NCI-H1417 treated with DMSO at 0.1 percent for 48 hours (cell line): Measurements from ENCODE around the gene KLHL26.

ENCODE experiments used
- DNase-seq: peaks from one replicate; lab custom pipeline; 2025; lab: John Stamatoyannopoulos, UW

Gene KLHL26

DNA sequence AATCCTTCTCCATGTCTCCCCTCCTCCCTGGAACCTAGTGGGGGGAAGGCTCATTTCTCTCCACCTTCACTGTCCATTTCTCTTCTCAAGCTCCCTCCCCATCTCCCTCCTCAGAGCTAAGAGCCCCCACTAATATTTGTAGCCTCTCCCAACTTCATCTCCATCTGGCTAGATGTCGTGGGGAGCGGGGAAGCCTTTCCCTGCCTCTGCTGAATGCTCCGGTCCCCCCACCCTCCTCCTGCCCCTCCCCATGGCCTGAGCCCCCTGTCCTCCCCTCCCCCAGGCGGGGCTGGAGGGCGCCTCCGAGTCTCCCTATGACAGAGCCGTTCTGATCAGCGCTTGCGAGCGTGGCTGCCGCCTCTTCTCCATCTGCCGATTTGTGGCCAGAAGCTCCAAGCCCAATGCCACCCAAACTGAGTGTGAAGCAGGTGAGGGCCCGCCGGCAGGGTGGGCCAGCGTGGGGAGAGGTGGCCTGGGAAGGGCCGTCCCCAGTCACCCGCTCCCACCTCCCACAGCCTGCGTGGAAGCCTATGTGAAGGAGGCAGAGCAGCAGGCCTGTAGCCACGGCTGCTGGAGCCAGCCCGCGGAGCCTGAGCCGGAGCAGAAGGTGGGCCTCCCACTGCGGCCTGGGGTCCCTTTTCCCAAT, 23.1 kb upstream of the KLHL26 start:
- no peak for DNase-seq

DNA sequence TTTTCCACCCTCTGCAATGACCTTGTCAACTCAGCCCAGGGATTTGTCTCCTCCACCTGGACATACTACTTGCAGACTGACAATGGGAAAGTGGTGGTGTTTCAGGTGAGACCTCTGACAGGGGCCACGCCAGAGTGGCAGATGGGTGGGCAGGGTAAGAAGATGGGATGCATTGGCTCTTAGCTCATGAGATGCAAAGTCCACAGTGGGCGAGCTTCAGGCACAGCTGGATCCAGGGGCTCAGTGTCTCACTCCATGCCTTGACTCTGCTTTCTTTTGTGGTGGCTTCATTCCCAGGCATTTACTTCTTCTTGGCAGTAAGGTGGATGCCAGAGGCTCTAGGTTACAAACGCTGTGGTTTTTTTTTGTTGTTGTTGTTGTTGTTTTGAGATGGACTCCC, 20.8 kb upstream of the KLHL26 start:
- no peak for DNase-seq

DNA sequence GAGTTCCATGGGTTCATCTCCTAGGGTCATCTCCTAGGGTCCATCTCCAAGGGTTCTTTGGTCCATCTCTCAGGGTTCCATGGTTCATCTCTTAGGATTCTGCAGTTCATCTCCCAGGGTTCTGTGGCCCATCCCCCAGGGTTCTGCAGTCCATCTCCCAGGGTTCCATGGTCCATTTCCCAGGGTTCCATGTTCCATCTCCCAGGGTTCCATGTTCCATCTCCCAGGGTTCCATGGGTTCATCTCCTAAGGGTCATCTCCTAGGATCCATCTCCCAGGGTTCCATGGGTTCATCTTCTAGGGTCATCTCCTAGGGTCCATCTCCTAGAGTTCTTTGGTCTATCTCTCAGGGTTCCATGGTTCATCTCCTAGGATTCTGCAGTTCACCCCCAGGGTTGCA, 19.3 kb upstream of the KLHL26 start:
- no peak for DNase-seq

DNA sequence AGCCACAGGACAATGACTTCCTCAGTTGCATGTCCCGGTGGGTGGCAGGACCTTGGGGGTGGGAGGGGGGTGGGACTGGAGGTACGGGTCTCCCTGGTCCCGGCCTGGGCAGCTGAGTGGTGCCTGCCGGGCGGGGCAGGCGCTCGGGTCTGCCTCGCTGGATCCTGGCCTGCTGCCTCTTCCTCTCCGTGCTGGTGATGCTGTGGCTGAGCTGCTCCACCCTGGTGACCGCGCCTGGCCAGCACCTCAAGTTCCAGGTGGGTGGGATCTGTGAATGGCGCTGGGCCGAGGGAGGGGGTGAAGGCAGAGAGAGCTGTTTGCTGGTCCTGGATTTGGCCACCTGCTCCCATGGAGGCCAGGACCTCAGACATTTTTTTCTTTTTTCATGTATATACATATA, 18.6 kb upstream of the KLHL26 start:
- DNase-seq: no peak

DNA sequence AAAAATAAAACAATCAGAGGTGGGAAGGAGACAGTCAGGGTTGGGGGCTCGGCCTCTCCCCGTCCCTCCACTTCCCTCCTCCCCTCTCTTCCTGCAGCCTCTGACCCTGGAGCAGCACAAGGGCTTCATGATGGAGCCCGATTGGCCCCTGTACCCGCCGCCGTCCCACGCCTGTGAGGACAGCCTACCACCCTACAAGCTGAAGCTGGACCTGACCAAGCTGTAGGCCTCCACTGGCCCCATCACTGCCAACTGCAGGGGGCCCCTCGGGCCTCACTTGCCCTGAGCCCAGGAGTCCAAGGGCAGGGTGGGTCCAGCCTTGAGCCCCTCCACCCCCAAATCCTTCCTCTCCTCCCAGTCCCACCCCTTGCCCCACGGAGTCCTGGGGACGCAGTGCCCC, 16.5 kb upstream of the KLHL26 start:
- no peak for DNase-seq

DNA sequence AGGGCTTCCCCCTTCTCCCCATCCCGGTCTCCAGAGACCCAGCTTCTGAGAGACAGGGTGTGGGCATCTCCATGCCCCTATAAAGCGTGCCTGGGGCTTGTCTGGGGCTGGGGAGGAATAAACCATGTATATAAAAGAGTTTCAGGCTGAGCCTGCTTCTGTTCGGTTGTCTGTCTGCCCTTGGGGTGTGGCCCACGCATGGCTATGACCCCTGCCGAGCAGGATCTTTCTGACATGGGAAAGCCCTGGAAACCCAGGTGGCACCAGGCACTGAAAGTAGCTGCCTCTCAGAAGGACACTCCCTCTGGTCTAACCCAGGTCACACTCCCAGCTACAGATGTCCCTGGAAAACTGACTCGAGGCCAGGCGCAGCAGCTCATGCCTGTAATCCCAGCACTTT, 15.9 kb upstream of the KLHL26 start:
- no peak for DNase-seq

DNA sequence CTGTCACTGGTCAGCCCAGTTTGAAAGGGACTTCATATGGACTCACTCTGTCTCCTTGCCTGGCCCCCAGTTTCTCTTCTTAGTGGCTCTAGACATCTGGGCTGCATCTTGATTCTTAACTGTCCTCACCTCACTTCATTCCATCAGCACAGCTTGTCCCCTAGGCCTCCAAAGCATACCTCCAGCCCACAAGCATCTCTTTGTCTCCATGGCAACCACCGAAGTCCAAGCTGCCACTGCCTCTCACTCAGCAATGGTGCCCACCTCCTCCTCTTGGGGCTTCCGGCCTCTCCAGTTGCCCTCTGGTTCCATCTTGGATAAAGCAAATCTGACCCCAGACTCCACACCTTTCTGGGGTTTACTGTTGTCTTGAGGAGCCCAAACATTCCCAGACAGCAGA, 9.9 kb upstream of the KLHL26 start:
- DNase-seq: no peak

DNA sequence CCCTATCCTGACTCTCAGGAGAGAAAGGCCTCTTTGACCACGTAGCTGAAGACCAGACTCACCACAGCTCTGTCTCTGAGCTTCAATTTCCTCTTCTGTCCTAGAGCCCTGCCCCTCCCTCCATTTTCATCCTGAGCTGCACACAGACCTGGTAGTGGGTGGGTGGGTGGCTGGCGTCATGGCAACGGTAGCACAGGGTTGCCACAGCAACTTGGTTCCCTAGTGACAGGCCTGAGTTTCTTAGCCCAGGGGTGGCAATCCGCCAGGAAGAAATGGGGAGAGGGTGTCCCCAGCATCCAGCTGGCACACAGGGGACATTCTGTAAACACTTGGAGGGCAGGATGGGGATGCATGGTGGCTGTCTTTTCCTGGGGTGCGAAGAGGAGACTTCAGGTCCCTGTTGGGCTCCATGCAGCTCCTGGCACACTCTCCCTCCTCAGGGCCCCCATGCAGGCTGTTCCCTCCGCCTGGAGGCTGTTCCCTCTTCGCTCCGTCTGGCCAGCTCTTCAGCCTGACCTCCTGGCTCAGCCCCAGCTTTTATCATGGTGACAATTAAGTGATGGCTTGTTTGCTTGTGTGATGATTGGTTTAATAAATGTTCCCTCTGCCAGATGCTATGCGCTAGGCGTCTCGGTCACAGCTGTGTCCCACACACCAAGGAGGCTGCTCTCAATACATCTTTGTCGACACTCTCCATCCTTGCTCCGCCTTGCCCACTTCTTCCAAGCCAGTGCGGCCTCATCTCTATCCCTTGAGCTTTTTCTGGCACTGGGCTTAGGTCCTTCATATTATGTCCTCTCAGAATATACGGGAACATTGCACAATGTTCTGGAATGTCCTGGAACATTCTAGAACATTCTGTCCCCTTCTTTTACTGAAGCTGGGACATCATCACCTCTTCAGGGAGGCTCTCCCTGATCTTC, 7.4 kb upstream of the KLHL26 start:
- no peak for DNase-seq

DNA sequence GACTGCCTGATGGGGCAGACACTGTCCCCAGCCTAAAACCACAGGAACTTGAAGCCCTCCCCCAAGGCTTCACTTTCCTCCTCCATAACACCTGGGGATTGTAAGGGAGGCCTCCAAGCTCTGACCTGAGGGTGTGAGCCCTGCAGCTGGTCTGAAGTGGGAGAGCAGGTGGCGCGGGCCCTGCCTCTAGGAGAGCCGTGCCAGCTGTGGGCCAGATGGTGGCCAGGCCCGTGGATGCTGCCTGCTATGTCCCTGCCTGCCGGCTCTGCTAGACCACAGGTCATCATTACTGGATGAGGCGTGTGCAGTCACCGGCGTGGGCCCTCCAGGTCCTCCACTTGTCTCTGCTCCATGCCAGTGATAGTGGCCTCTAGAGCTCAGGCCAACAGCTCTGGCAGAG, 3.5 kb upstream of the KLHL26 start:
- DNase-seq: no peak

DNA sequence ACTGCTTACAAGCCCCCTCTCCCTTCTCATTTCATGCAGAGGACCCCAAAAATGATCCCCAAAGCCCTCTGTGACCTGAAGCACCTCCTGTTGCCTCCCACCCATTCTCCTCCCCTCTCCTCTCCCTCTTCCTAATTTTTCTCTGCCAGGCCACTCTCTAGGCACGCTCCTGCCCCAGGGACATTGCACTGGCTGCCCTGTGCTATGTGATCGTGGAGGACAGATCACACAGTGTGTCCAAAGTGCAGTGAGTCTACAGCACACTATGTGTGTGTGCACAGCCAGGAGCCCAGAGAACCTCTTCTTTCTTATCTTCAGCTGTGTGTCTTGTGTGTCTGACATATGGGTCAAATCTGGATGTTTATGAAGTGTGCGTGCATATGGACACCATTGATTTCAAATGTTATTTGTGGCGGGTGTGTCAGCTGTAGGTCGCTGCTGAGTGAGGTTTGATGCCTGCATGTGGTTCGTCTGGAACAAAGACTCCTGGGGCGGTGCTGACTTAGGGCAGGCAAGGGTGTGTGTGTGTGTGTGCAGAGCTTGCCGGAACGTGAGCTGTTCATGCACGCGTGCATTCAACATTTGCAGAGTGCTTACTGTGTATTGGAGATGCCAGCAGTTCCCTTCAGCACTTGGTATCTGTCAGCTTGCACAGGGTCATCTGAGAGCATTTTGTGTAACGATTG, 2.1 kb upstream of the KLHL26 start:
- no peak for DNase-seq

DNA sequence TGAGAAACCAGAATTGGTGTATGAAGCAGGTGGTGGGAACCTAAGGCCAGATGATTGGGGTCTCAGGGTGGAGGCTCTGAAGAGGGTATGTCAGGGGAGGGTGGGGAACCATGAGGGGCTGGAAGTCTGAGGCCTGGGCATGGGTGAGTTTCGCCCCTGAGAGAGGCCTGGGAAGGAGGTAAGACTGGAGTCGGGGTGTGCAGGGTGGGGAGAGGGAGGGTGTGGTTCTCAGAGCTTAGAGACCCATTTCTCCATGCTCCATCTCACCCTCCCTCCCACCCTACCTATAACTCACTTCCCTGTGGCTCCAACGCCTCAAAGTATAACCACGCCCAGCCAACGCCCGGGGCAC, 1.0 kb upstream of the KLHL26 start:
- no peak for DNase-seq

DNA sequence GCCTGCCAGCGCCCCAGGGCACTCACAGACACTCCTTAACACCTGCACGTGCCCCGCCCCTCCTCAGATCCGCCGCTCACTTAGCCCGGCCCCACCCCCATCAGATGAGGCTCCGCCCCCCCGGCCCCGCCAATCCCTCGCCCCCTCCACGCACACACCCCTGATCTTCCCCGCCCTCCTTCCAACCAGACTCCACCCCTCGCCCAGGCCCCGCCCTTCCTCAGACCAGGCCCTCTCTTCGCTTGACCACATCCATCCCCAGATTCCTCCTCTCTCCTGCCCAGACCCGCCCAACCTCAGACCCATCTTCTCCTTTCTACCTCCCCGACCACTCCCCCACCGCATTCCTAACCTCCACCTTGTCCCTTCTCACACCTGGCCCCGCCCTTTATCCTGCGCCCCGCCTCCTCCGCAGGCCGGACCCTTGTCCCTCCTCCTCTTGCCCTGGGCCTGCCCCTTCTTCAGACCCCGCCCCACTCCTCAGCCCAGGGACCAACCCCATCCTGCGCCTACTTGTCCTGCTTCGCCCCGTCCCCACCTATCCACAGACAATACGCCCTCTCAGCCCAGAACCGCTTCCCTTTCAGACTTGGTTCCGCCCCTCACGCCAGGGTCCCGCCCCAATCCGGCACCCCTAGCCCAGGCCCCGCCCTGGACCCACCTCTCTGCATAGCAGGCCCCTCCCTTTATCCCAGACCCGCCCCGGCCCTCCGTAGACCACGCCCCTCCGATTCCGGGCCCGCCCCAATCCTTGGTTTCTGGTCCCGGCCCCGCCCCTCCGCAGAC, 452 bp upstream of the KLHL26 start:
- DNase-seq: peak; percentile 75

DNA sequence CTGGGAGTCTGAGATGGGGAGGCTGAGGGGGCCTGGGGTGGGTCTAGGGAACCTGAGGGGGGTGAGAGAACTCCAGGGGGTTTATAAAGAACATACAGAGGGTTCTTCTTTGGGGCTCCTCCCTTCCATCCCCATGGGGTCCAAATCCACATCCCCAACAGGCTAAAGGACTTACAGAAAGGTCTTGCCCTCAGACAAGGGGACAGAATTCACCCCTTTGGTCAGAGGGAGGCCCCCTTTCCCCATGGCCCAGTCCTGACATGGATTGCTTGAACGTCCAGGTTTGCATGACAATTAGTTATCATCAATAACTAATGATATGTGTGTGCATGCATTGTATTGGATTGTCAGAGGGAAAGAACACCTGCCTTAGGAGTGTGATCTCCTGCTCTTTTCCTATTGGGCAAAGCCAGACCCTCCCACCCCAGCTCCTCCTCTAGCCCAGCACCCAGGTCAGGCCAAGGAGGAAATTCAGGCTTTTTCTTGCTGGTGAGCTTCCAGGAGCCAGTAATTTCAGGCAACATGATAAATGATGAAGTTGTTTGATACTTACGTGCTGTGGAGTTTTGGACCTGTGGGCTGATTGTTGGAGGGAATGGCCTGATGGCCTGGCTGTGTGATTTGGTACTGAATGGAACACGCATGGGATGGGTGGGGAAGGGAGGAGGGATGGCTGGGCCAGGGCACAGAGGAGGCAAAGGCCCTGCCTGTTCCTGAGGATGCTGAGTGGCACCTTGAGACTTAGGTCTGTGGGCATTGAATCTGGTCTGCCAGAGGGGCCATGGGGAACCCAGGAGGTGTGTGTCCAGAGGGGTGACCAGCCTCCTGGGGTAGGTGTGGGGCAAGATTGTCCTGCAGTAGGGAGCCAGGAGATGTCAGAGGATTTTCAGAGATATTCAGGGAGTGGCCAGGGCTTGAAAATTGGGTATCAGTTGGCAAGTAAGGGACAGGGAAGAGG, 1.1 kb downstream of the KLHL26 start:
- DNase-seq: no peak

DNA sequence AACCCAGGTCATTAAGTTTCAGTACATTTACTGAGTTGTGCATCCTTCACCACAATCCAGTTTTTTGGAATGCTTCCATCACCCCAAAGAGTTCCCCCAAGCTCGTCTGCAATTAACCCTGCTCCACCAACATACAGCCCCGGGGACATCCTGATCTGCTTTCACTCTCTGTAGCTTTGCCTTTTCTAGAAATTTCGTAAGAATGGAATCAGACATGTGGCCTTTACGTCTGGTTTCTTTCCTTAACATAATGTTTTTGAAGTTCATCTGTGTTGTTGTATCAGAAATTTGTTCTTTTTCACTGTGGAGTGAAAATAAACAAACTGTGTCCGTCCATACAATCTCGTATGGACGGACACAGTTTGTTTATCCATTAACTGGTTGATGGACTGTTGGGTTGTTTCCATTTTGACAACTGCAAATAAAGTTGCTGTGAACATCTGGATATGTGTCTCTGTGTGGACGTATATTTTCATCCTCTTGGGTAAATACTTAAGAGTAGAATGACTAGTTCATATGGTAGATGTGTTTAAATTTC, 2.9 kb downstream of the KLHL26 start:
- no peak for DNase-seq

DNA sequence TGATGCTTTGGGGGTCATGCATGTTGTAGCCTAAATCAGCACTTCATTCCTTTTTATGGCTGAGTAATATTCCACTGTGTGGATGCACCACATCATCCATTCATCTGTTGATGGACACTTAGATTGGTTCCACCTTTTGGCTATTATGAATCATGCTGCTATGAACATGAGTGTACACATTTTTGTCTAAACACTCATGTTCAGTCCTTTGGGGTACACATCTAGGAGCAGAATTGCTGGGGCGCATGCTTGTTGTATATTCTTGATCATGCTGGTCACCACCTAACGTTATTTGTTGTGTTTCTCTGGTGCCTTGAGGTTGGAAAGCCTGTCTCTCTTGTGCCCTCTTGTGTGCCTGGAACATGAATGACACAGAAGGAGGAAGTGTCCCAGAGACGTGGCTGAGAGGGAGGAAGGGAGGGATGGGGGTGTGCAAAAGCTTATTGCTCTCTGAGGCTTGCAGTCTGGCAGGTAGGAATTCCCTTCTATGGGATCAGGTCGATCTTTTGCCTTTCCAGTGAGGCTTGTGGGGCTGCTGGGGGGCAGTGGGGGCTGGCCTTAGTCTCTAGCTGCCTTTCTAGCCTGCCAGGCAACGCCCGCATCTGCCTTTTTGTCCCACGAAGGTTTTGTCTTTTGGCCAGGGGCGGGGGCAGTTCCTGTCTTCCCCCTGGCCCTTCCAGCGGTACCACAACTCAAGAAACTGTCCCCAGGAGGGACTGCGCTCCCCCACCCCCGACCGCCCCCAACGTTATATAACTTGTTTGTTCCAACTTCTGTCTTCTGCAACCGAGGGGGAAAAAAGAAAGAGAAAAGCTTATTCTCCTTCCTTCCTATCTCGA, 7.6 kb downstream of the KLHL26 start:
- DNase-seq: no peak

DNA sequence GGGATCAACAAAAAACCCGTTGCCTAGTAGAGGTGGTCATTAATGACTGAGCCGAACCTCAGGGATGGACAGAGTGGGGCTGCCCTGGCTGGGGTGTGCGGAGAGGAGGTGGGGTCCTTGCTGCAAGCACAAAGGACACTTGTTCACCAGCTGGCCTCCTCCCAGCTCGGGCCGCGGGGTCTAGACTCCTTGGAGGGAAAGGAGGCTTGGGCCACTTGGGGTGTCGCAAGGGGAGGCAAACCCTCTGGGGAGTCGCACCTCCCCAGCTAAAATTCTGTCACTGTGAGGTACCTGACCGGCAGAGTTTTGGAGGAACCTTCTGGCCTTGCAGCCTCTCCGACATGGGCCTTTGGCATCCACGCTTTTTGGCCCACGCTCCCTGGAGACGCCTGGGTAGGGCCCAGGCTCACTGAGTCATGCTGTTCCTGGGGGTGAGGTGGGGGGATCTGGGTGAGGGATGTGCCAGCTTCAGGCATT, 8.2 kb downstream of the KLHL26 start:
- no peak for DNase-seq

DNA sequence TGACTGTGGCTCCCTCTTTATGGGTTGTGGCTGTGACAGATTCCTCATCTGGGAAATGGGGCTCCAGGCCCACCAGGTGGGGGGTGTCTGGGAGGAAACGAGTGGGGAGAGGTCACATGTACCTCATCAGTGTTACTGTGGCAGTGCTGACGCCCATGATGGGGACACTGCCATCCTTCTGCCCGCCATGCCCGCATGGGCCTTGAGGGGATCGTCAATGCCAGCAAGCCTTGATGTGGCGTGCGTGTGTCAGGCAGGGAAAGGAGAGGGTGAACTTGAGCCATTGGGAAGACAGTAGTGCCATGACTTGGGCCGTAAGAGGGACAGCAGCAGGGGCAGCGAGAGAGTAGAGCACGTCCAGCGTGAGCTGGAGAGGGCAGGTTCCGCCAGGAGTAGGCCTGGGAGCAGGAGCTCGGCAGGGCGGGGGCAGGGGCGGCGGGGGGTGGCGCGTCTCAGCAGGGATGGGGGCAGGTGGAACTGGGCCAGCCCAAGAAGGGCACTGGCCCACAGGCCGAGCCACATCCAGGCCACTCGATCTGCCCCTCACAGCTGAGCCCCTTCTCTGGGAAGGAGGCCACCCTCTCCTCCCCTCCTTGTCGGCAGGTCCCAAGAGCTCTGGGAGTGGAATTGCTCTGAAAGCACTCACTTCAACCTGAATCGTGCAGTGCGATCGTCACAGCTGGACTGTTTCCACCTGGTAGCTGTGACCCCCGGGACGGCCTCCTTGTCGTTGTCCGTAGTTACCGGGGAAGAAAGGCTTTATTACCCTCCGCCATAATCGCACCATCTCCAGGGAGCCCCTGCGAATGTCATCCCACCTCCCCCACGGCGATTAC, 9.9 kb downstream of the KLHL26 start:
- DNase-seq: no peak

DNA sequence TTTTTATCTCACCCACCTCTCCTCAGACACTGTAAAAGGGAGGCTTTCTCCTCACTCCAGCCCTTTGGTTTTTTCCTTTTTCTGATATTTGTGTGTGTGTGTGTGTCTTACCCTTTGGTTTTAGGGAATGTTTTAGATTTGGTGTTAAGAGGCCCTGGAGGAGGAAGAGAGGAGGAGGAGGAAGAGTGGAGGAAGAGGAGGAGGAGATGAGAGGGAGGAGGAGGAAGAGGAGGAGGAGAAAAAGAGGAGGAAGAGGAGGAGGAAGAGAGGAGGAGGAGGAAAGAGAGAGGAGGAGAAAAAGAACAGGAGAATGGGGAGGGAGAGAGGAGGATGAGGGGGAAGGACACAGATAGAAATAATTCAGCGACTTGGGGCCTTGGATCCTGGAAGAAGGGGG, 10.5 kb downstream of the KLHL26 start:
- no peak for DNase-seq

DNA sequence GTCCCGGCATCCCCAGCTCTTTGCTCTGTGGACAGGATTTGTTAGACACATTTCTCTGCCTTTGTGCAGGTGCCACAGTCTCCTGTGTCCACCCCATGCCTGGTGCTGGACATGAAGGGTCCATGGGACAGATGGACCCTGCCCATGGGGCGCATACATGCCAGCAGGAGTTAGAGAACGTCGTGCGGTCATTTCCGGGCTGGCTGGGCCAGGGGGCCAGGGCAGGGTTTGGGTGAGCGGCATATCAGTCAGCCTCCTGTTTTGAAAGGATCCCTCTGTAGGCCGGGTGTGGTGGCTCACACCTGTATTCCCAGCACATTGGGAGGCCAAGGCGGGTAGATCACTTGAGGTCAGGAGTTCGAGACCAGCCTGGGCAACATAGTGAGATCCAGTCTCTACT, 11.0 kb downstream of the KLHL26 start:
- no peak for DNase-seq
